Stimulated activated CD4-positive, alpha-beta T cell treated with anti-CD3 and anti-CD28 coated beads, Interleukin-15, amount 100 ng/mL, for 48 hours (primary cell): Measurements from ENCODE around the gene DESI1.
A peak's percentile ranks its signal among the peaks of the same experiment; 100 is the strongest.
"Not testable (repeated sequence)": the region's sequence is repeated elsewhere in the genome, so short reads cannot be mapped to it uniquely, and the experiment has no call there.

Source experiments
- DNase-seq, 2 donors: peaks; one replicate each; pipeline ENCODE4 v3.0.0-alpha.2; 2020; ENCODE audit warnings: low read depth in 2 of 2

DESI1 gene

DNA sequence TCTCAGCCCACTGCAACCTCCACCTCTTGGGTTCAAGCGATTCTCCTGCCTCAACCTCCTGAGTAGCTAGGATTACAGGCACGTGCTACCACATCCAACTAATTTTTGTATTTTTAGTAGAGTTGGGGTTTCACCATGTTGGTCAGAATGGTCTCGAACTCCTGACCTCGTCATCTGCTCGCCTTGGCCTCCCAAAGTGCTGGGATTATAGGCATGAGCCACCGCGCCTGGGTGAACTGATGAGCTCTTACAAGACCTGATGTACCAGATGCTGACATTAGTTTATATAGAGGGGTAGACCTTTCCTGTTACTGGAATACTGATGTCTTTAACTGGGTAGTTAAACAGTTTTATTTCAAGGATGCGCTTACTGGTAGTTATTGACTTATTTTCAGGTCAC lies 13.8 kb upstream of the DESI1 start:
- not testable (repeated sequence) for DNase-seq

GRCh38 chr22:41631615-41632014 lies 10.8 kb upstream of the DESI1 start:
- DNase-seq = not testable (repeated sequence)

- DNase-seq = not testable (repeated sequence)
These were observed 10.3 kb upstream of the DESI1 start for GRCh38 chr22:41631115-41631514.

- no peak for DNase-seq
These were observed 4.7 kb upstream of the DESI1 start for GRCh38 chr22:41625577-41625976.

- DNase-seq = no peak
These were observed 1.0 kb upstream of the DESI1 start for GRCh38 chr22:41621911-41622179.

DNA sequence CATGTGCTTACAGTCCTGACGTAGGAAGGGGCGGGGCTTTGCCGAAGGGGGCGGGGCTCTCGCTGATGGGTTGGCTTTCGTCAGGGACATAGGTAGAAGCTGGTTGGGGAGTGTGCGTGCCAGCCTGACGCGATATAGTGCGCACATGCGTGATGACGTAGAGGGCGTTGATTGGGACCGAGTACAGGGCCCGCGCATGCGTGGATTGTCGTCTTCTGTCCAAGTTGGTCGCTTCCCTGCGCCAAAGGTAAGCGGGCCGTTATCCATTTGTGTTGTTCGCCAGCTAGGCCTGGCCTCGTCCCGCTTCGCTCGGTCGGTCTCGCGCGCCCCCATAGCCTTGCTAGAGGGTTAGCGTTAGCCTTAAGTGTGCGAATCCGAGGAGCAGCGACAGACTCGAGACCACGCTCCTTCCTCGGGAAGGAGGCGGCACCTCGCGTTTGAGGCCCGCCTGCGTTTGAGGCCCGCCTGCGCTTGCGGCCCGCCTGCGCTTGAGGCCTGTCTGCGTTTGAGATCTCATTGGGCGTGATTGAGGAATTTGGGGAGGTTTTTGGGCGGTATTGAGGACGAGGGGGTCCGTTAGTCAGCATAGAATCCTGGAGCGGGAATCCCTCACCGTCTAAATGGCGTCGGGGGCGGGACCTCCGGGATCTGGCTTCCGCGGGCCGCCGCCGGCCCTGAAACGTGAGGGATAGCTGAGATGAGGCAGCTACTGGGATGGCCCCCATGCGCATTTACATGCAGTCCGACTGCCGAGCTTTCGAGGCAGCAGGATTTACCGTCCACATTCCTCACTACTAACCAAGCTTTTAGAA lies 462 bp upstream of the DESI1 start, which contains the start of gene XRCC6:
XRCC6 (plus strand) TSS at position 197 of the 812 bp plus-strand sequence. CDS start 710 bp downstream, outside the sequence.
- DNase-seq = peak; percentile 100

- DNase-seq = peak; percentile 28 to 35
These were observed 759 bp downstream of the DESI1 start for GRCh38 chr22:41619979-41620588.

- DNase-seq = no peak
These were observed 7.4 kb downstream of the DESI1 start for GRCh38 chr22:41613456-41613855.

- DNase-seq = no peak
These were observed 8.1 kb downstream of the DESI1 start for GRCh38 chr22:41612603-41613306.

GRCh38 chr22:41608386-41608785 lies 12.5 kb downstream of the DESI1 start:
- DNase-seq = no peak

- DNase-seq = peak; percentile 51 to 68
These were observed 16.9 kb downstream of the DESI1 start for GRCh38 chr22:41603873-41604332.

- no peak for DNase-seq
These were observed 19.9 kb downstream of the DESI1 start for GRCh38 chr22:41600976-41601375.

- DNase-seq = no peak
These were observed 21.8 kb downstream of the DESI1 start for GRCh38 chr22:41598891-41599635.

GRCh38 chr22:41598081-41598480 lies 22.8 kb downstream of the DESI1 start:
- DNase-seq = no peak

DNA sequence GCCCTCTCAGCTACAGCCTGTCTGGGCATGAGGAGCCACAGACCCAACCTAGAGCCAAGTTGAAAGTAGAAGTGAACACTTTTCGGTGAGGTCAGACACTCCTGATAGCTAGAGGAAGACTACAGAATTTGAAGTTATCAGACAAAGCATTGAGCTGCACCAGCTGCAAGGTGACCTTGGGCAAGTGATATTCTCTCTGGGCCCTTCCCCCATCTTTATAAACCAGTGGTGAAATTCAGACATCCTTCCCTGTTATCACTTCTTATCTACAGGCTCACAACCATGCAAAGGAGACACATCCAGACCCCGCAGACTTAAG lies 23.2 kb downstream of the DESI1 start:
- no peak for DNase-seq

- no peak for DNase-seq
These were observed 23.8 kb downstream of the DESI1 start for GRCh38 chr22:41596776-41597634.

- no peak for DNase-seq
These were observed 25.1 kb downstream of the DESI1 start for GRCh38 chr22:41595703-41596102.

- DNase-seq = not testable (repeated sequence)
These were observed 27.4 kb downstream of the DESI1 start for GRCh38 chr22:41593336-41593960.

DNA sequence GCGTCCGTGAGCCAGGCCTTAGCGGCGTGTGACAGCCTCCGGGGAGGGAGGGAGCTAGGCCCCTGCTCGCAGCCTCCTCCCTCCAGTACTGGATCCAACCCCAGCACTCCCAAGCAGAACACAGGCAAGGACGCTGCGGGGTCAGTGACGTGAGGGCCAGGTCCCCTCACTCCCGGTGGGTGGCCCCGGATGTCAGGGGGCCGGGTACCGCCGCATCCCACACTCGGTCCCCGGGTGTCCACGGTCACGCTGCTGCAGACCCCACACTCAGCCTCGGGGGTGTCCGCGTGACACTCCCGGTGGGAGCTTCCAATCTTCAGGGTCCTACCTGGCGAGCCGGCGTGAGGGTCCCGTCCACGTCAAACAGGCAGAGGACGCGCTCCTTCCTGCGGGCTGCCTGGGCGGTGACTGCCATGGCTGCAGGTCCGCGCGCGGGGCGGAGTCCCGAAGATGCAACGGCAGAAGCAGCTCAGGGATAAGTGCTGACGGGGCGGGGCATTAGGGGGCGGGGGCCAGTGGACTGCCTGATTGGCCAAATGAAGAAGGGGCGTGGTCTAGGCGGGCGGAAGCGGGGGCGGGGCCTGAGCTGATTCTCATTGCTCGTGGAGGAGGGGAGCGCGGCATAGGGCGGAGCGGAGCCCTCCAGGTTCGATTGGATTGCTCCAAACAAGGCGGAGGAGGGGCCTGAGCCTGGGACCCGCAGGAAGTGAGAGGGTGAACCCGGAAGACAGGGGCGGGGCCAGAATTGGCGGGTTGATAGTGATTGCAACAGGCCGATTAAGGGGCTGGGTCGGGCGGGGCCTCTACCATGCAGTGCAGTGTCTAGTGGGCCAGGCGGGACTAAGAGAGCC lies 31.2 kb downstream of the DESI1 start, which contains the start of gene PMM1:
PMM1 (minus strand) TSS at position 450 of the 851 bp plus-strand sequence; CDS start at position 415, 35 bp downstream.
- peak; percentile 100 for DNase-seq

DNA sequence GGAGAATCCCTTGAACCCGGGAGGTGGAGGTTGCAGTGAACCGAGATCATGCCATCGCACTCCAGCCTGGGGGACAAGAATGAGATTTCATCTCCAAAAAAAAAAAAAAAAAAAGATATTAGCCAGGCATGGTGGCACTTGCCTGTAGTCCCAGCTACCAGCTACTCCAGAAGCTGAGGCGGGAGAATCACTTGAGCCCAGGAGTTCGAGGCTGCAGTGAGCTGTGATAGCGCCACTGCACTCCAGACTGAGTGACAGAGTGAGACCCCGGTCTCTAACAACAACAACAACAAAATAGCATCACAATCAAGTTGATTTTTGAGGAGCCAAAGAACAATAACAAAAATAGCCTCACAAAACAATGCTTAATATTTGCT lies 33.5 kb downstream of the DESI1 start:
- DNase-seq = no peak
